ENCODE data around the gene IL37. TPM values are rescaled to one million over a fixed set of nuclear protein-coding genes. Genes with fewer than 3 reads are reported as not detected.

The IL37 gene
- total and polyA plus RNA-seq, 4 donors, result 1.4 TPM; not detected in 3

GRCh38 chr2:112916145-112916571, 5.2 kb downstream of the IL37 start:
- no peak for TF ChIP-seq CTCF (IDR thresholded peaks at IDR 0.05; ENCODE audit: control extremely low read depth, extremely low read depth)
- no peak overlapping the region for H3K9ac ChIP-seq (ENCODE audit: insufficient read depth in 1 of 2, low read length in 2 of 2)
- no peaks in the 10 kb centered on the region for H3K36me3 ChIP-seq (ENCODE audit: control insufficient read depth in 4 of 4, insufficient read depth in 4 of 4, low read length in 4 of 4)
- no peak overlapping the region for H3K27ac ChIP-seq (ENCODE audit: low read depth in 1 of 2, low read length in 1 of 2)
- H3K4me3 ChIP-seq, result no peak overlapping the region
- H3K4me1 ChIP-seq (ENCODE audit: control insufficient read depth in 5 of 5, insufficient read depth in 5 of 5, low read length in 5 of 5), result no peaks in the 10 kb centered on the region
- WGBS, 2 donors, result 67 to 76% methylated on average over 3 of the region's 3 CpGs
- peaks cover 0 to 3% (median 0%) of the 10 kb centered on the region in 4 donors for H3K9me3 ChIP-seq (ENCODE audit: control insufficient read depth in 4 of 4, insufficient read depth in 3 of 4, low read length in 3 of 4)
- no peaks in the 10 kb centered on the region for H3K27me3 ChIP-seq (ENCODE audit: control insufficient read depth in 3 of 3, insufficient read depth in 3 of 3, low read length in 2 of 3)
- DNase-seq (no peak), ATAC-seq (ENCODE audit: insufficient read depth, low FRiP score) (no peak)

GRCh38 chr2:112916625-112917247, 5.8 kb downstream of the IL37 start:
- no peak for TF ChIP-seq CTCF (IDR thresholded peaks at IDR 0.05; ENCODE audit: control extremely low read depth, extremely low read depth)
- no peaks in the 10 kb centered on the region for H3K4me1 ChIP-seq (ENCODE audit: control insufficient read depth in 5 of 5, insufficient read depth in 5 of 5, low read length in 5 of 5)
- ATAC-seq (ENCODE audit: insufficient read depth, low FRiP score) (no peak), DNase-seq (no peak)
- 78 to 90% methylated on average over 4 of the region's 4 CpGs for WGBS, 2 donors
- no peak overlapping the region for H3K4me3 ChIP-seq
- no peak overlapping the region for H3K27ac ChIP-seq (ENCODE audit: low read depth in 1 of 2, low read length in 1 of 2)
- no peak overlapping the region for H3K9ac ChIP-seq (ENCODE audit: insufficient read depth in 1 of 2, low read length in 2 of 2)
- peaks cover 0 to 3% (median 0%) of the 10 kb centered on the region in 4 donors for H3K9me3 ChIP-seq (ENCODE audit: control insufficient read depth in 4 of 4, insufficient read depth in 3 of 4, low read length in 3 of 4)
- H3K27me3 ChIP-seq (ENCODE audit: control insufficient read depth in 3 of 3, insufficient read depth in 3 of 3, low read length in 2 of 3), result no peaks in the 10 kb centered on the region
- no peaks in the 10 kb centered on the region for H3K36me3 ChIP-seq (ENCODE audit: control insufficient read depth in 4 of 4, insufficient read depth in 4 of 4, low read length in 4 of 4)

- ATAC-seq (ENCODE audit: insufficient read depth, low FRiP score), result no peak
- no peak for DNase-seq
Measured at GRCh38 chr2:112917856-112918255, 6.9 kb downstream of the IL37 start.

More at GRCh38 chr2:112917856-112918255, 6.9 kb downstream of the IL37 start:
- Histone ChIP-seq H3K4me1 (ENCODE audit: control insufficient read depth in 5 of 5, insufficient read depth in 5 of 5, low read length in 5 of 5) (no peaks in the 10 kb centered on the region), H3K9ac (ENCODE audit: insufficient read depth in 1 of 2, low read length in 2 of 2) (no peak overlapping the region), H3K4me3 (no peak overlapping the region), H3K36me3 (ENCODE audit: control insufficient read depth in 4 of 4, insufficient read depth in 4 of 4, low read length in 4 of 4) (no peaks in the 10 kb centered on the region), H3K27ac (ENCODE audit: low read depth in 1 of 2, low read length in 1 of 2) (no peak overlapping the region), H3K27me3 (ENCODE audit: control insufficient read depth in 3 of 3, insufficient read depth in 3 of 3, low read length in 2 of 3) (no peaks in the 10 kb centered on the region), H3K9me3 (ENCODE audit: control insufficient read depth in 4 of 4, insufficient read depth in 3 of 4, low read length in 3 of 4) (peaks cover 0 to 3% (median 0%) of the 10 kb centered on the region in 4 donors)
- 93 to 96% methylated on average over 5 of the region's 5 CpGs for WGBS, 2 donors
- TF ChIP-seq CTCF (IDR thresholded peaks at IDR 0.05; ENCODE audit: control extremely low read depth, extremely low read depth), result no peak
